HG02885 (cell line): ENCODE measurements around the gene YIPF7.

Experiments
- ATAC-seq: cut with Tn5 transposase; IDR thresholded peaks from one replicate; pipeline ENCODE4 v1.9.1; 2021; ENCODE audit warnings: mild to moderate bottlenecking; ENCODE audit not compliant: unreplicated experiment, poor library complexity

The YIPF7 gene

GRCh38 chr4:44629280-44629866 is 22.1 kb downstream of the YIPF7 start:
- peak; percentile 98 for ATAC-seq

DNA sequence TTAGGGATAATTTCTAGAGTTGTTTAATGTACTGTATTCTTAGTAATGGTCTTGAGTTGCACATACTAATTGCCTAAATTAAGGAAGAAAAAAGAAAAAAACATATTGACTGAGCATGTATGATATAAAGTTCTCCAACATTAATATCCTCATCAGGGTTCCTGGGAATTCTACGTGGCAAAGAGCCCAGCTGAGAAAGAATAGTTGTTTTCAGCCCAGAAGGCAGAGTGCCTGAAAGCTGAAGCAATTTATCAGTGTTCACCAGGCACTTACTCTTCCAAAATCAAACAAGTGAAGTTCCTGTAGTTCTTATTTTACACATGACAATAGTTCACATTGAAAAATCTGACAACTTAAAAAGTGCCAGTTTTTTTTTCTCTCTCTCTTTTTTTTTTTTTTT is 27.7 kb downstream of the YIPF7 start:
- ATAC-seq = no peak

DNA sequence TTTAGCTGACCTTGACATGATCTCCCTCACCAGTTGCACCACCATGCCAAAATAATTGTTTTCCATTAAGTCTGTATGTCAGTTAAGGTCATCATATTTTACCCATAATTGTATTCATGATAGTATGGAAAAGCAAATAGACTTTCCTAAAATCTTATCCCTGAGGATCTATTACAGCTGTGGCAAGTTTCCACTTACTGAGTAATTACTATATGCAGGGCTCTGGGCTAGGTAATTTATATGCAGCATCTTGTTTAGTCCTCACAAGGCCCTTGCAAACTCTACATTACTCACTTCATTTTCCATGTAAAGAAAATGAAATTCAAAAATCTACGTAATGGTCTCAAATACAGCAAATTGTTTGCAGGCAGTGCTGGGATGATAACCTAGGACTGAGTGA is 34.8 kb downstream of the YIPF7 start:
- ATAC-seq = no peak

- ATAC-seq = peak; percentile 66
Observed at GRCh38 chr4:44583393-44583792, 68.0 kb downstream of the YIPF7 start.

GRCh38 chr4:44580231-44580630 is 71.2 kb downstream of the YIPF7 start:
- no peak for ATAC-seq

GRCh38 chr4:44578954-44579353 is 72.5 kb downstream of the YIPF7 start:
- ATAC-seq = no peak
